Stimulated activated CD8-positive, alpha-beta memory T cell treated with anti-CD3 and anti-CD28 coated beads, Interleukin-12 subunit alpha, Interleukin-12 subunit beta, amount 100 ng/mL, for 1 hour (primary cell): Measurements from ENCODE around the gene DISP2.

Experiments used
- DNase-seq: peaks from one replicate; pipeline ENCODE4 v3.0.0-alpha.2; 2020; ENCODE audit warnings: low read depth

DISP2 gene

DNA sequence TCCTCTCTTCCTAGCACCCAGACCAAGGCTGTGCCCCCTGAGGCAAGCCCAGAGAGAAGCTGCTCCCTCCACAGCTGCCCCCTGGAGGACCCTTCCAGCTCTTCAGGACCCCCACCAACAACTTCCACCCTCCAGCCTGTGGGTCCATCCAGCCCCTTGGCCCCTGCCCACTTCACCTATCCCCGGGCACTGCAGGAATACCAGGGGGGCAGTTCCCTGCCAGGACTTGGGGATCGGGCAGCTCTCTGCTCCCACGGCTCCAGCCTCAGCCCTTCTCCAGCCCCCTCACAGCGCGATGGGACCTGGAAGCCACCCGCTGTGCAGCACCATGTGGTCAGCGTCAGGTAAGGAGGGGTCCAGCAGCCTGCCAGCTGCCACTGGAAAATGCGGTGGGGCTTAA is 5.6 kb downstream of the DISP2 start:
- no peak for DNase-seq

DNA sequence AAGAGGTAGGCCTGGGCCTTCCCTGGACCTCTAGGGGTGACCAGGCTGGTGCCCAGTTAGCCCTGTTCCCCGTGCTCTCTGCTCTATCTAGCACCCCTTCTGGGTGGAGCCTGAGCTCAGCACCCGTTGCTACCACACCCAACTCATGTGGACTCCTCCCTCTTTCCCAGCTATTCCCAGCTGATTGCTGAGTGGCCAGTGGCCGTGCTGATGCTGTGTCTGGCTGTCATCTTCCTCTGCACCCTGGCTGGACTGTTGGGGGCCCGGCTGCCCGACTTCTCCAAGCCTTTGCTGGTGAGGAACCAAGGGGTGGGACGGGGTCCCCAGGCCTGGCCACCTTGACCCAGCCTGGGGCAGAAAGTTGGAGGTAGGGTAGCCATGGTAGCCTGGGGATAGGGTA is 6.2 kb downstream of the DISP2 start:
- DNase-seq, result no peak

DNA sequence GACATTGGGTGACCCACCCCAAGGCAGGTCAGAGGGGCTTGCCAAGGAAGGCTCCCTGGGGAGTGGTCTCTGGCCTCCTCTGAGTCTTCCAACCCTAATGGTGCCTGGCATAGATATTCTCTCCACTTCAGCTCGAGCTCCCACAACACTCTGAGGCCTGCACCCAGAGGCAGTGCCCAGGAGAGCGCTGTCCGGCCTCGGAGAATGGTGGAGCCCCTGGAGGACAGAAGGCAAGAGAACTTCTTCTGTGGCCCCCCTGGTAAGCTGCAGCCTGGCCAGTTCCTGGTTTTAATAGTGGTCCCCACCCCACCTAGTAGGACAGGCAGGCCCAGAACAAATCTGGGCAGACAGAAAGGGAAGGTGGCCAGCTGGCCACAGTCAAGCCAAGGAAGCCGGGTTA is 7.0 kb downstream of the DISP2 start:
- DNase-seq, result no peak

DNA sequence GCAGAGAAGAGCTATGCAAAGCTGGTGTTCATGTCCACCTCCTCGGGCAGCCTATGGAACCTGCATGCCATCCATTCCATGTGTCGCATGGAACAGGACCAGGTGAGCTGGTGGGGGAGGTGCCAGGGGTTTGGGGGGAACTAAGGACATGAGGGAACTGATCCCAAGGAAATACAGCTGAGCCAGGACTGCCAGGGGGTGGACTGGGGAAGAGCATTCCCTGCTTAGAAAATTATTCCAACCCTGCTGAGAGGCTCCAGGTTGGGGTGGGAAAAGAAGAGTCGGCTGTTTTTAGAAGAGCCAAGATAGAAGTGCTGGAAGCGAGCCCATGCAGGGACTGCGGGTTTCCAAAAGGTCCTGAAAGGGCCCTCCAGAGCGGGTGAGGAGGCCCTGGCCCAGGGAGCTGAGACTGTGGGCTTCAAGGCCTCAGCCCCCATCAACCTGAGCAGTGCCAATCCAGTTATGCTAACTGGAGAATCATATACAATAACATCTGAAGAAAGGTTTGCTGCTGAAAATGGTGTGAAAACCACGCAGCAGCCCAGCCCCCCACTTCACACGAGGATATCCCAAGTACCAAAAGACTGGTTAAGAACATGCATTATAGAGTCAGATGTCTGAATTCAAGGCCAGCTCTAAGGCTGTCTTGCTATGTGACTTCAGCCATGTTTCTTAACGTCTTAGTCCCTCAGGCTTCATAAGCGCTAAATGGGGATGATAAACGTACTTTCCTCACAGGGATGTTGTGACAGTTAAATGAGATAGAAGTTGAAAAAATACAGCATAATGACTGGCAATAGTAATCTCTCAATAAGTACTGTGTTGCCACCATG is 7.8 kb downstream of the DISP2 start:
- no peak for DNase-seq

DNA sequence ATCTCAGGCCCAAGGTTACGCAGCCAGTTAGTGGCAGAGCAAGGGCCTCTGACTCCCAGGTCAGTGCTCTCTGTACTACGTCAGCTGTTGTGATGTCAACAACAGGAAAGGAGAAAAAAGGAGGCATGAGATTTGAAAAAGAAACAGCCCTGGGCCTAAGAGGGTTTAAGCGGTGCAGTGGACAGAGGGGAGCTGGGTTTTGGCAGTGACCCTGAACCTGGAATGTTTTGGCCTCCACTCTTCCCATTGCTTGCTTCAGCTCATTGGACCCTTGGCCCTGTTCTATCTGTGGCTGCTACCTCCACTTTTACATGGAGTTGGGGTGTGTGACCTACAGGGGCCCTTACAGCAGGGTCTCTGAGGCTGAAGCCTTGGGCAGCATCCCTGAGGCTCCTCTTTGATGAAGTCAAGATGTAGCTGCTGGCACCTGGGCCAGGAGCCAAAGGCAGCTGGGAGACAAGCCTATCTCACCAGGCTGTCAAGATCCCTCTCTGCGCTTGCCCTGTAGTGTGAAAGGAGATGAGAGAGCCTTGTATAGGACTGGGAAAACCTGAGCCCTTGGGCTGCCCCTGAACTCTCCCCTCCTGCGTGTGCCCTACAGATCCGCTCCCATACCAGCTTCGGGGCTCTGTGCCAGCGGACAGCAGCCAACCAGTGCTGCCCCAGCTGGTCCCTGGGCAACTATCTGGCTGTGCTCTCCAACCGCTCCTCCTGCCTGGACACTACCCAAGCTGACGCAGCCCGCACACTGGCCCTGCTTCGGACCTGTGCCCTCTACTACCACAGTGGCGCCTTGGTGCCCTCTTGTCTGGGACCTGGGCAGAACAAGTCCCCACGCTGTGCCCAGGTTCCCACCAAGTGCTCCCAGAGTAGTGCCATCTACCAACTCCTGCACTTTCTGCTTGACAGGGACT is 8.7 kb downstream of the DISP2 start:
- no peak for DNase-seq

DNA sequence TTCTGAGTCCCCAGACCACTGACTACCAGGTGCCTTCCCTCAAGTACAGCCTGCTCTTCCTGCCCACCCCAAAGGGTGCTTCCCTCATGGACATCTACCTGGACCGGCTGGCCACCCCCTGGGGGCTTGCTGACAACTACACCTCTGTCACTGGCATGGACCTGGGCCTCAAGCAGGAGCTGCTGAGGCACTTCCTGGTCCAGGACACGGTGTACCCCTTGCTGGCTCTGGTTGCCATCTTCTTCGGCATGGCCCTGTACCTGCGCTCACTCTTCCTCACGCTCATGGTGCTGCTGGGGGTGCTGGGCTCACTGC is 9.3 kb downstream of the DISP2 start:
- no peak for DNase-seq

DNA sequence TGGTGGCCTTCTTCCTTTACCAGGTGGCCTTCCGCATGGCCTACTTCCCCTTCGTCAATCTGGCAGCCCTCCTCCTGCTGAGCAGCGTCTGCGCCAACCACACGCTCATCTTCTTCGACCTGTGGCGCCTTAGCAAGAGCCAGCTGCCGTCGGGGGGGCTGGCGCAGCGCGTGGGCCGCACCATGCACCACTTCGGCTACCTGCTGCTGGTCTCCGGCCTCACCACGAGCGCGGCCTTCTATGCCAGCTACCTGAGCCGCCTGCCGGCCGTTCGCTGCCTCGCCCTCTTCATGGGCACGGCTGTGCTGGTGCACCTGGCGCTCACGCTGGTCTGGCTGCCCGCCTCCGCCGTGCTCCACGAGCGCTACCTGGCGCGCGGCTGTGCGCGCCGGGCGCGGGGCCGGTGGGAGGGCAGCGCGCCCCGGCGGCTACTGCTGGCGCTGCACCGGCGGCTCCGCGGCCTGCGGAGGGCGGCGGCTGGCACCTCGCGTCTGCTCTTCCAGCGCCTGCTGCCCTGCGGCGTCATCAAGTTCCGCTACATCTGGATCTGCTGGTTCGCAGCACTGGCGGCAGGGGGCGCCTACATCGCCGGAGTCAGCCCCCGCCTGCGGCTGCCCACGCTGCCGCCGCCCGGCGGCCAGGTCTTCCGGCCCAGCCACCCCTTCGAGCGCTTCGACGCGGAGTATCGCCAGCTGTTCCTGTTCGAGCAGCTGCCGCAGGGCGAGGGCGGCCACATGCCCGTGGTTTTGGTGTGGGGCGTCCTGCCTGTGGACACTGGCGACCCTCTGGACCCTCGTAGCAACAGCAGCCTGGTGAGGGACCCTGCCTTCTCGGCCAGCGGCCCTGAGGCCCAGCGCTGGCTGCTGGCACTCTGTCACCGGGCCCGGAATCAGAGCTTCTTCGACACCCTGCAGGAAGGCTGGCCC is 9.9 kb downstream of the DISP2 start:
- peak; percentile 70 for DNase-seq

DNA sequence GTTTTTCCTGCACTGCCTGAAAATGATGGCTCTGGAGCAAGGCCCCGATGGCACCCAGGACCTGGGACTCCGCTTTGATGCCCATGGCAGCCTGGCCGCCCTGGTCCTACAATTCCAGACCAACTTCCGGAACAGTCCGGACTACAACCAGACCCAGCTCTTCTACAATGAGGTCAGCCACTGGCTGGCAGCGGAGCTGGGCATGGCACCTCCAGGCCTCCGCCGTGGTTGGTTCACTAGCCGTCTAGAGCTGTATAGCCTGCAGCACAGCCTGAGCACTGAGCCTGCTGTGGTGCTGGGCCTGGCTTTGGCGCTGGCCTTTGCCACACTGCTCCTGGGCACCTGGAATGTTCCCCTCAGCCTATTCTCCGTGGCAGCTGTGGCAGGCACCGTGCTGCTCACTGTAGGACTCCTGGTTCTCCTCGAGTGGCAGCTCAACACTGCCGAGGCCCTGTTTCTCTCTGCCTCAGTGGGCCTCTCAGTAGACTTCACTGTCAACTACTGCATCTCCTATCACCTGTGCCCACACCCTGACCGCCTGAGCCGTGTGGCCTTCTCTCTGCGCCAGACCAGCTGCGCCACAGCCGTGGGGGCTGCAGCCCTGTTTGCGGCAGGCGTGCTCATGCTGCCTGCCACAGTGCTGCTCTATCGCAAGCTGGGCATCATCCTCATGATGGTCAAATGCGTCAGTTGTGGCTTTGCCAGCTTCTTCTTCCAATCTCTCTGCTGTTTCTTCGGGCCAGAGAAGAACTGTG is 10.9 kb downstream of the DISP2 start:
- no peak for DNase-seq

DNA sequence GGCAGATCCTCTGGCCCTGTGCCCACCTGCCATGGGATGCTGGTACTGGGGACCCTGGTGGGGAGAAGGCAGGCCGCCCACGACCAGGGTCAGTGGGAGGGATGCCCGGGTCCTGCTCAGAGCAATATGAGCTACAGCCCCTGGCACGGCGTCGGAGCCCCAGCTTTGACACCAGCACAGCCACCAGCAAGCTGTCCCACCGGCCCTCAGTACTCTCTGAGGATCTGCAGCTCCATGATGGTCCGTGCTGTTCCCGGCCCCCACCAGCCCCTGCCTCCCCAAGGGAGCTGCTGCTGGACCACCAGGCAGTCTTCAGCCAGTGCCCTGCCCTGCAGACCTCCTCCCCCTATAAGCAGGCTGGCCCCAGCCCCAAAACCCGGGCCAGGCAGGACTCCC is 11.5 kb downstream of the DISP2 start:
- no peak for DNase-seq

DNA sequence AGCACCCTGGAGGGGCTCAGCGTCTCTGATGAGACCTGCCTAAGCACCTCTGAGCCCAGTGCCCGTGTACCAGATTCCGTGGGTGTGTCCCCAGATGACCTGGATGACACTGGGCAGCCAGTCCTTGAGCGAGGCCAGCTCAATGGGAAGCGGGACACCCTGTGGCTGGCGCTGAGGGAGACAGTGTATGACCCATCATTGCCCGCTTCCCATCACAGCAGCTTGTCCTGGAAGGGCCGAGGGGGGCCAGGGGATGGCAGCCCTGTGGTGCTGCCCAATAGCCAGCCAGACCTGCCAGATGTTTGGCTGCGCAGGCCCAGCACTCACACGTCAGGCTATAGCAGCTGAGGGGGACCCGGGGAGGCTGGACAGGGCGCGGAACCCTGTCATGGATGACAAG is 12.0 kb downstream of the DISP2 start:
- DNase-seq, result no peak

DNA sequence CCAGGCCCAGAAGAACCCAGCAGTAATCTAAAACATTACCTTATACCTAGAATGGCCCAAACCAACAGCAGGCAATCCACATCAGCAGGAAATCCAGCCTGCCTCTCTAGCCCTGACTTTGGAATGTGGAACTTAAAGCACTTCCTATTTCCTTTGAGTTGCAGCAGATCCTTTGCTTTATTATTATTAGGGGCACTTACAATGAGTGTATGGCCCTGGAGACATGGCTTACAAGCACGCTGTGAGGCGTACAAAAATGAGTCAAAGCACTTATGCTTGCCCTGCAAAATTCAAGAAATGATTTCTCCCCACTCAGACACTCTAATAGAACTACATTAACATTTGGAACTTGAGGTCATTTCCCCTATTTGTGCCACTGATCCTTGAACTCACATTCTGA is 15.0 kb downstream of the DISP2 start:
- DNase-seq, result no peak

DNA sequence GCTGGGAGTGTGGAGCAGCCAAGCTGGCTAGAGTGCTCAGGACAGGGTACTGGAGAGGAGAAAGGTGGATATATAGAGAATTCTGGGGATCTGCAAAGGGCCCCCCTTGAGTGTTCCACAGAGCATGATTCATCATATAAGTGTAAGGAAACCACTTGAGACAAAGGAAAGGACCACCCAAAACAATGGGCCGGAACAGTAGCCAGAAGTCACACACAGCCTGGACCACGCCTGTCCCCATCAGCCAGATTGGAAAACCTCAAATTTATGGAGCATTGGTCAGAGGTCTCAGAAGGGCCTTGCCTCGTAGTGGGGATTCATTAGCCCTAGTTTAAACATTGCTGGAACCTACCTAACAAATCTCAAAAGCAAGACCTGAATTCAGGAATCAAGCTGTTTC is 19.6 kb downstream of the DISP2 start:
- no peak for DNase-seq

DNA sequence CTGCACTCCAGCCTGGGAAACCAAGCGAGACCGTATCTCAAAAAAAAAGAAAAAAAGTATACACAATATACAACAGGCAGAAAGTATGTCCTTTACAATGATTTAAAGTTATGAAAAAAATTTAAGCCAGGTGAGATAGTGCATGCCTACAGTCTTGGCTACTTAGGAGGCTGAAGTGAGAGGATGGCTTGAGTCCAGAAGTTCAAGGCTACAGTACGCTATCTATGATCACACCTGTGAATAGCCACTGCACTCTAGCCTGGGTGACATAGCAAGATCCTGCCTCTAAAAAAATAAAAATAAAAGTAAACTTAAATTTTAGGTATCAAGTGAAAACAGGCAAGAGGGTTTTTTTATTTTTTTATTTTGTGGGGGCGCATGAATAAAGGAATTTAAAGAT is 21.4 kb downstream of the DISP2 start:
- DNase-seq, result no peak

DNA sequence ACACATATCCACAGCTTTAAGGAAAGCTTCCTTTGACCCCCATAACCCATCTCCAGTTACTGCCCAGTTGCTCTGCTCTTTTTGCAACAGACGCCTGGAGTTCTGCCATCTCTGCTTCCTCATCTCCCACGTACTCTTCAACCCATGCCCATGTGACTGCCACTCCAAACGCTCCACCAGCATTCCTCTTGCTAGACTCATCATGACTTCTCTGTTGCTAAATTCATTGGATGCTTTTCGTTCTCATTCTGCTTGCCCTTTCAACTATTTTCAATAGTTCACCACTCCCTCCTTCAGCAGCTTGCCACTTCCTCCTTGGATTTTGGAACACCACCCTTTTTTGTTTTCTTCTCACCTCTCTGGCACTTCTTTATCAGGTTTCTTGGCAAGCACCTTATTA is 21.8 kb downstream of the DISP2 start:
- DNase-seq, result no peak

DNA sequence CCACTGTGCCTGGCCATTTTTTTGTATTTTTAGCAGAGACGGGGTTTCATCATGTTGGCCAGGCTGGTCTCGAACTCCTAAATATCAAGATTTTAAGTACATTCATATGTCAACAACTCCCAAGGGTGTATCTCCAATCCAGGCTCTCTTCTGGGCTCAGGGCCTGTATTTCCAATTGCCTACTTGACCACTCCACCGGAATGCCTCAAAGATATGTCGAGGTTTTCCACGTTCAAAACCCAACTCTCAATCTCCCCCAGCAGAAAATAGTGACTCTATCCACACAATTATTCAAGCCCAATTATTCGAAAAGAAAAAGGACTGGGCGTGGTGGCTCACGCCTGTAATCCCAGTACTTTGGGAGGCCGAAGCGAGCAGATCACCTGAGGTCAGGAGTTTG is 22.6 kb downstream of the DISP2 start:
- DNase-seq, result no peak

DNA sequence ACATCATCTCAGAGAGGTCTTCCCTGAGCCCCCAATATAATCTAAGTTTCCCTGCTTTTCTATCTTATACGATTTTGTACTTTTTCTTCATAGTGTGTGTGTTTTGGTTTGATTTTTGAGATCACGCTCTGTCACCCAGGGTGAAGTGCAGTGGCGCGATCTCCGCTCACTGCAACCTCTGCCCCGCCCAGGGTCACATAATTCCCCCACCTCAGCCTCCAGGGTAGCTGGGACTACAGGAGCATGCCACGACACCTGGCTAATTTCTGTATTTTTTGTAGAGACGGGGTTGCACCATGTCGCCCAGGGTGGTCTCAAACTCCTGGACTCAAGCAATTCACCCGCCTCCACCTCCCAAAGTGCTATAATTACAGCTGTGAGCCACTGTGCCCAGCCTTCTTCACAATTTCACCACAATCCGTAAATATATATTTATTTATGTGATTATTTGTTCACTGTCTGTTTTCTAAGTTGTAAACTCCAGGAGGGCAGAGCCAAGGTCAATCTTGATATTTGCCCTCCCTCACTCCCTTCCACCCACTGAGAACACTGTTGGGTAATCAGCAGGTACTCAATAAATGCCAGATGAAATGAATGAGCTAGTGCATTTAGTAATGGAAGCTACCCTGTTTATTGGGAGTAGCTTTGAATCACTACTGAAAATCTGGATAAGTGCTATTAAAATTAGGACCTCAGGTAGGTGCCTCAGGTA is 24.0 kb downstream of the DISP2 start:
- no peak for DNase-seq

DNA sequence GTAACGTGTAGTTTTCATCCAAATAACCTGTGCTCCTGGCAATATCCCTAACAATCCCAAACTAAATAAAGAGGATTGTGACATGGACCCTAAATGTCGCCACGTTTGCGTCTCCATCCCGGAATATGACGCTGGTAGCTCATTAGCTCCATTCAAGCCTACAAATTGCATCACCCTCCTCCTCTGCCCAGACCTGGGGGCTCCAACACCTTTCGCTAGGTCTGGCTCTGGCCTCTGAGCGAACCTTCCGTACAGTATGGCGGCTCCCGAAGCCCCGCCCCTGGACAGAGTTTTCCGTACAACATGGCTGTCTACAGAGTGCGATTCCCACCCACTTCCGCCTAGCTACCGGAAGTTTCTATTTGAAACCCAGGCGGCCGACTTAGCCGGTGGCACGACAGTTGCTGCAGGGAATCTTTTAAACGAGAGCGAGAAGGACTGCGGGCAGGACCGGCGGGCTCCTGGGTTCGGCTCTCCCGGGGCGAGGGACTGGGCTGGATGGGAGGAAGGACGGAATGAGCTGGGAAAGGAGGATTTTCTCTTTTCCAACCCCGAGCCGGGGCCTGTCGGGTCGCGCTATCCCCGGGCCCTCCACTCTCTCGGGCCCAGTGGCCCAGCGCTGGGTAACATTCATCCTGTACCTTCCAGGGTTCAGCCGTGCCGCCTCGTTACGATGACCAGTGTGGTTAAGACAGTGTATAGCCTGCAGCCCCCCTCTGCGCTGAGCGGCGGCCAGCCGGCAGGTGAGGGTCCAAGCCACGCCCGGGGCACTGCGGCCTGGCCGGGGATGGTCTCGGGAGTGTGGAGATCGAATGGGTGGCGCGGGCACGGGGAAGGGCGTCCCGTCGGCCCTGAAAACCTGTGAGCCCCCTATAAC is 24.8 kb downstream of the DISP2 start, which contains the start of gene KNSTRN:
Gene KNSTRN, plus strand, starts transcription at position 142 of the 877 bp plus-strand sequence. Its CDS starts 115 bp downstream, at position 257.
- DNase-seq, result peak; percentile 87

DNA sequence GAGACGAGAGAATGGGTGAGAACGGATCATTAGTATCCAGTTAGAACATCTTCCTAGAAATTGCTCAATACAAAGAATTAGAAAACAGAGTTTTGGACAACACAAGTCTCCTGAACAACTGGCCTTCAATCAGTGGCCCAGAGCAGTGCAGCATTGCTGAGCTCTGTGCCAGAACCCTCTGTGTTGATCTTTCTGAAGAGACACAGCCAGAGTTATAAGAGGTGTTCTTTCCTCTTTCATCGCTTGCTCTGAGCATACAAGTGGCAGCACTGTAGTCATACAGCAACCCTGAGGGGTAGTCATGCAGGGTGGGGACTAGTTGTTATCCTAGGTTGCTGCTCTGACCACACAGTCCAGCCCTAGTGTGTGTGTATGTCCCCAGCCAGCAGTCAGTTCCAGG is 28.5 kb downstream of the DISP2 start:
- DNase-seq, result no peak

DNA sequence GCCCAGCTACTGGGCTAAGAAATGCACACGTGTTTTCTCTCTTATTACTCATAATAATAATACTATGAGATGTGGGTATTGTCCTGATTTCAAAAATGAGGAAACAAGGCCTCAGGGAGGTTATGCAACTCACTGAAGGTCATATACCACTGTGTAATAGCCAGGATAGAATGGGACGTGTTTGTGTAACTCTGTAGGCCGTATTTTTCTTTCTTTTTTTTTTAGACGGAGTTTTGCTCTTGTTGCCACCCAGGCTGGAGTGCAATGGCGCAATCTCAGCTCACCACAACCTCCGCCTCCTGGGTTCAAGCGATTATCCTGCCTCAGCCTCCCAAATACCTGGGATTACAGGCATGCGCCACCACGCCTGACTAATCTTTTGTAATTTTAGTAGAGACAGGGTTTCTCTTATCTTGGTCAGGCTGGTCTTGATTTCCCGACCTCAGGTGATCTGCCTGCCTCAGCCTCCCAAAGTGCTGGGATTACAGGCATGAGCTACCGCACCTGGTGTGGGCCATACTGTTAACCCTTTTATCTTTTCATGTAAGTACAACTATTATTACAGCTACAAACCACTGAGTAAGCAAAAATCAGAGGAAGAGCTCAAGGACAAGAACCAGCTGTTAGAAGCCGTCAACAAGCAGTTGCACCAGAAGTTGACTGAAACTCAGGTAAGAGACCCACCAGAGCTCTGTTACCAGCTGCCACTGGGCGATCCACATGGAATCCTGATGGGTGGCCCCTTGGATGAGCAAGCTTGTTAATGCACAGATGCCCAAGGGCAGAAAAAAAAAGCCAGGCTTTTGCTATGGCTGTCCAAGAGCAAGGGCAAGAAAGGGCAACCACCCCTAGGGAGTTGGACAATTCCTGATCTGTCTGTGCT is 31.2 kb downstream of the DISP2 start:
- no peak for DNase-seq
